GM23248 (cell line): ENCODE data around the gene GAD2. TPM values are rescaled to one million over a fixed set of nuclear protein-coding genes. Genes with fewer than 3 reads are reported as not detected.
A peak's percentile ranks its signal among the peaks of the same experiment; 100 is the strongest.

Experiments used
- DNase-seq: peaks from one replicate; pipeline ENCODE4 v3.0.0-alpha.2; 2015
- H2AFZ ChIP-seq: fragments of 200-600 bp; sonication (generic); 2 replicates; pipeline ENCODE4 v1.6.1; 2016; ENCODE audit warnings: antibody characterized with exemption
- H3F3A ChIP-seq: fragments of 200-600 bp; sonication (generic); 2 replicates; pipeline ENCODE4 v1.6.1; 2016; ENCODE audit warnings: mild to moderate bottlenecking, antibody characterized with exemption, mixed run types; ENCODE audit not compliant: insufficient read depth
- H3K27ac ChIP-seq: fragments of 200-600 bp; sonication (generic); 2 replicates; pipeline ENCODE4 v1.5.1; 2016; ENCODE audit warnings: mild to moderate bottlenecking
- H3K27me3 ChIP-seq: fragments of 200-600 bp; sonication (generic); replicated peaks from 2 replicates; pipeline ENCODE4 v1.6.1; 2016; ENCODE audit warnings: mild to moderate bottlenecking; ENCODE audit not compliant: insufficient read depth
- H3K36me3 ChIP-seq: fragments of 200-600 bp; sonication (generic); 2 replicates; pipeline ENCODE4 v1.6.1; 2016; ENCODE audit warnings: low read depth, mild to moderate bottlenecking
- H3K4me1 ChIP-seq: fragments of 200-600 bp; sonication (generic); 2 replicates; pipeline ENCODE4 v1.6.1; 2016; ENCODE audit warnings: mild to moderate bottlenecking; ENCODE audit not compliant: insufficient read depth
- H3K4me2 ChIP-seq: fragments of 200-600 bp; sonication (generic); one replicate; pipeline ENCODE4 v1.6.1; 2016; ENCODE audit warnings: mild to moderate bottlenecking; ENCODE audit not compliant: unreplicated experiment
- H3K4me3 ChIP-seq: fragments of 200-600 bp; sonication (generic); 2 replicates; pipeline ENCODE4 v1.5.1; 2016; ENCODE audit warnings: mild to moderate bottlenecking
- H3K79me2 ChIP-seq: fragments of 200-600 bp; sonication (generic); 2 replicates; pipeline ENCODE4 v1.6.1; 2016; ENCODE audit warnings: mild to moderate bottlenecking; ENCODE audit not compliant: insufficient read depth
- H3K9ac ChIP-seq: fragments of 200-600 bp; sonication (generic); 2 replicates; pipeline ENCODE4 v1.6.1; 2016; ENCODE audit warnings: mild to moderate bottlenecking
- H3K9me2 ChIP-seq: fragments of 200-600 bp; sonication (generic); 2 replicates; pipeline ENCODE4 v1.6.1; 2016; ENCODE audit warnings: mixed run types, mild to moderate bottlenecking, moderate library complexity; ENCODE audit not compliant: insufficient read depth
- H3K9me3 ChIP-seq: fragments of 200-600 bp; sonication (generic); one replicate; pipeline ENCODE4 v1.6.1; 2017; ENCODE audit warnings: low read depth
- H4K20me1 ChIP-seq: fragments of 200-600 bp; sonication (generic); 2 replicates; pipeline ENCODE4 v1.6.0; 2016; ENCODE audit not compliant: insufficient read depth
- EZH2 ChIP-seq: fragments of 200-600 bp; sonication (generic); IDR thresholded peaks from 2 replicates; pipeline ENCODE4 v1.6.1; 2018; ENCODE audit warnings: antibody characterized with exemption, mild to moderate bottlenecking; ENCODE audit not compliant: insufficient read depth, poor library complexity, severe bottlenecking
- EZH2phosphoT487 ChIP-seq: fragments of 200-600 bp; sonication (generic); IDR thresholded peaks from 2 replicates; pipeline ENCODE4 v1.6.1; 2018; ENCODE audit warnings: antibody characterized with exemption, moderate library complexity, mild to moderate bottlenecking, low read depth; ENCODE audit not compliant: insufficient read depth
- WGBS, 2 experiments: methylation state at CpG; one replicate each; pipeline ENCODE4 v1.1.6; 2015 to 2017; ENCODE audit warnings: low lambda C conversion rate in 2 of 2, low coverage in 1 of 2; ENCODE audit errors: missing lambda C conversion rate in 2 of 2; 5-methylcytosine and 5-hydroxymethylcytosine counted together
- in situ Hi-C: fragments of 300-500 bp; cut with MboI; formaldehyde crosslinking; loops from 2 replicates; pipeline ENCODE4 v1.15.0; 2020
- polyA plus RNA-seq: library from polyadenylated mRNA; unstranded; fragments of >200 nt; fragmentation: Nextera tagmentation; extraction: Ambion mirVana; gene quantifications from 2 replicates; pipeline ENCODE4 v1.2.1, GENCODE V29; 2016
- total RNA-seq: library from RNA; depleted of rRNA; stranded (reverse); fragments of >200 nt; shearing (Covaris generic); gene quantifications from 2 replicates; pipeline ENCODE4 v1.2.3, GENCODE V29; 2014

GAD2 gene
- total and polyA plus RNA-seq, 2 experiments from 2014 or later = not detected

DNA sequence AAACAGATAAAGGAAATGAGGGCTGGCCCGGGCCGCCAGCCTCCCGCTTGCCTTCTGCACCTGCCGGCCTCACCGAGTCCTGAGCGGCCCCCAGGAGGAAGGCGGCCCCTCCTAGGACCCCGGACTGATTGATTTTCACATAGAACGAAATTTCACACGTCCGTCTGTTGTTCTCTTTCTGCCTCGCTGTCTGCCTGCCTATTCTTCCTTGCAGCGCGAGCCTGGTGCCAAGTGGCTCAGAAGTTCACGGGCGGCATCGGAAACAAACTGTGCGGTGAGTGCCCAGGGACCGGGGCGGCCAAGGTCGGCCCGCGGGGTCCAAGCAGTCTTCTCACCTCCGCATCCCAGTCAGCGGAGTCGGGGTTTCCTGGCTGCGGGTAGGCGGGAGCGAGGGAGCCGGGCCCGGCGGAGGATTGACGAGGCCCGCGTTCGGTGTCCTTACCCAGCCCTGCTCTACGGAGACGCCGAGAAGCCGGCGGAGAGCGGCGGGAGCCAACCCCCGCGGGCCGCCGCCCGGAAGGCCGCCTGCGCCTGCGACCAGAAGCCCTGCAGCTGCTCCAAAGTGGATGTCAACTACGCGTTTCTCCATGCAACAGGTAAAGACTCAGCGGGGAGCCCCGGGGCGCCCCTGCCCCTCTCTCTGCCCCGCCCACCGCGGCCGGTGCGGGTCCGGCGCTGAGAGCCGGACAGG is 967 bp downstream of the GAD2 start:
- Histone ChIP-seq H2AFZ (no peak overlapping the region), H3K9me3 (no peaks in the 10 kb centered on the region), H3K4me2 (no peak overlapping the region), H3K9me2 (no peaks in the 10 kb centered on the region), H3K4me3 (no peak overlapping the region), H3K27me3 (peaks cover 92% of the 10 kb centered on the region), H3F3A (no peaks in the 10 kb centered on the region), H3K79me2 (no peaks in the 10 kb centered on the region), H3K27ac (no peak overlapping the region), H3K36me3 (no peaks in the 10 kb centered on the region), H4K20me1 (no peaks in the 10 kb centered on the region), H3K4me1 (no peaks in the 10 kb centered on the region), H3K9ac (no peak overlapping the region)
- 4 to 5% methylated on average over 61 of the region's 64 CpGs for WGBS, 2 experiments
- TF ChIP-seq EZH2phosphoT487 = 0 out of 2 replicates have a peak, but pooled peaks have one; percentile 16
- TF ChIP-seq EZH2 = peak; percentile 70
- in situ Hi-C loops = no loop called here
- DNase-seq = peak; percentile 6

DNA sequence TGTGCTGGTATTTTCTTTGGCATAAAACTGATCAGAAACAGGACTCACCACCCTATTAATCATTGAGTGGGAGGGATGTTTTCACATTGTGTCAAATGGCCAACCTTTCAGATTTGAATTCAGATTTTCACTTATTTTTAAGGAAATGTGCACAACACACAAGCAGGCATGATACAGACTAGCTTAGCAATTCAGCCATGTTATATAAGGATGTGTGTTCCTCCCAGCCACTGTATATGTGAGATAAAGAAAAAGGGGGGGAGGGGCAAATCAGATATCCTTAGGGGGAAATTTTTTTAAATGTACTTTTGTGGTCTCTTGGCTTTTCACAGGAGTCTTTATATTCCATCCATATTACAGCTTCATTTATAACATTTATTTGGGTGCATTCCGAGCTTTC is 3.1 kb downstream of the GAD2 start:
- H3K4me2 ChIP-seq = no peak overlapping the region
- H3K27ac ChIP-seq = no peak overlapping the region
- DNase-seq = no peak
- no peak overlapping the region for H3K9ac ChIP-seq
- in situ Hi-C loops = no loop called here
- H3K36me3 ChIP-seq = no peaks in the 10 kb centered on the region
- H2AFZ ChIP-seq = no peak overlapping the region
- H3K9me2 ChIP-seq = no peaks in the 10 kb centered on the region
- H3K79me2 ChIP-seq = no peaks in the 10 kb centered on the region
- no peaks in the 10 kb centered on the region for H3K9me3 ChIP-seq
- TF ChIP-seq EZH2 = no peak
- TF ChIP-seq EZH2phosphoT487 = no peak
- no peak overlapping the region for H3K4me3 ChIP-seq
- no peaks in the 10 kb centered on the region for H3F3A ChIP-seq
- no peaks in the 10 kb centered on the region for H3K4me1 ChIP-seq
- H3K27me3 ChIP-seq = peaks cover 76% of the 10 kb centered on the region
- WGBS, 2 experiments = 10 to 44% methylated on average over 1 of the region's 1 CpG
- H4K20me1 ChIP-seq = no peaks in the 10 kb centered on the region

DNA sequence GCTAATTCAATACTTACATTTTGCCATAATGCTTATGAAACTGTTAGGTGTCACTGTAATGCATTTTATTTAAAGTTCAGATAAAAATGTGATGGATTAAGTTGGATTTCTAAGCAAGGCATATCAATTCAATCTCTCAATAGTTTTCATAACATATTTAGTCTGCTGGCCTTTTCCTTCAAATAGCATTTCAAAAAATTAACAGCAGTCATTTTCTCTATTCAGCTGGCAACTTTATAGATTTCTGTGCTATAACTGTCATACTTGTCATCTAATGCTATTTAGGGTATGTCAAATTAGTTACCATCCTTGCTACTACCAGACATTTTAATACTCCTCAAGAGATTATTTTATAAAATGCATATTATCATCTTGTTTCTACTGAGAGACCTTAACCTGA is 4.3 kb downstream of the GAD2 start:
- Histone ChIP-seq H3K27me3 (peaks cover 64% of the 10 kb centered on the region), H3K27ac (no peak overlapping the region), H3K36me3 (no peaks in the 10 kb centered on the region), H3F3A (no peaks in the 10 kb centered on the region), H3K4me3 (no peak overlapping the region), H2AFZ (no peak overlapping the region), H4K20me1 (no peaks in the 10 kb centered on the region), H3K9ac (no peak overlapping the region), H3K4me1 (no peaks in the 10 kb centered on the region), H3K79me2 (no peaks in the 10 kb centered on the region), H3K4me2 (no peak overlapping the region), H3K9me3 (no peaks in the 10 kb centered on the region), H3K9me2 (no peaks in the 10 kb centered on the region)
- DNase-seq = no peak
- in situ Hi-C loops = no loop called here
- TF ChIP-seq EZH2 (no peak), EZH2phosphoT487 (no peak)

DNA sequence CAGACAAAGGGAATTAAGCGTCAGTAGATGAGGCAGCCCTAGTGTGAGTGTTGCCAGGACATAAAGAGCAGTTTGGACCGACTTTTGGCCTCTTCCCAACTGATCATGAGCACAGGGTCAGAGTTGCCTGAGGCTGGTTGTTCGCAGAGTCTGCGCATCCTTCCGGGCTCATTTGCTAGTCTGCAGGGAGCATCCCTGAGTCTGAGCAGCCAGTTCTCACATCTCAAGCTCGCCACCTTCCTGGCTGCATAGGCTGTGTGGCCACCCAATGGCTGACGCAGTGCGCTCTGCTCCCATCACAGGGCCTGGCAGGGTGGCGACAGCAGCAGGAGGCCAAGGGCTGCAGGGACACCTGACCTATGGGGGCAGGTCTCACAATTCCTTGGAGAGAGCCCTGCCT is 5.0 kb downstream of the GAD2 start:
- no peak overlapping the region for H3K4me3 ChIP-seq
- WGBS, 2 experiments = 4 to 12% methylated on average over 7 to 9 of the region's 9 CpGs
- DNase-seq = no peak
- H2AFZ ChIP-seq = no peak overlapping the region
- no peaks in the 10 kb centered on the region for H3K9me2 ChIP-seq
- peaks cover 60% of the 10 kb centered on the region for H3K27me3 ChIP-seq
- H3K36me3 ChIP-seq = no peaks in the 10 kb centered on the region
- H4K20me1 ChIP-seq = no peaks in the 10 kb centered on the region
- in situ Hi-C loops = no loop called here
- no peaks in the 10 kb centered on the region for H3K4me1 ChIP-seq
- no peak overlapping the region for H3K4me2 ChIP-seq
- no peak overlapping the region for H3K27ac ChIP-seq
- H3F3A ChIP-seq = no peaks in the 10 kb centered on the region
- no peaks in the 10 kb centered on the region for H3K9me3 ChIP-seq
- H3K9ac ChIP-seq = no peak overlapping the region
- TF ChIP-seq EZH2 (no peak), EZH2phosphoT487 (no peak)
- no peaks in the 10 kb centered on the region for H3K79me2 ChIP-seq

DNA sequence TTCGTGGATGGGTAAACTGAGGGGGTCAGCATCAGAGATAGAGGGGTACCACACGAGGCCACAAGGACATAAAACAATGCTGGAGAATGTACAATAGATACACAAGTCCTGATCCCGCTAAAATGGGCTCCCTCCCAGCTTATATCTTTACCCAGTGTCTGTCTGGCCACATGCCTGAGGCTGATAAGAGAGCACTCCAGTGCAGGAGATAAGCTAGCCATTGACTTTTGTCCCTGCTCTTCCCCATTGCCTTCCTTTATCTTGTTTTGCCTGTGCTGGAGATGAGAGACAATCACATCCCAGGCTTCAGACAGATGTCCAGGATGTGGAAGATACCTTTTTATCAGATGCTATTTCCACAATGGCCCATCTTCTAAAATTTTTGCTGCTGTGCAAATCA is 6.0 kb downstream of the GAD2 start:
- no peaks in the 10 kb centered on the region for H4K20me1 ChIP-seq
- H3K27me3 ChIP-seq = peaks cover 49% of the 10 kb centered on the region
- TF ChIP-seq EZH2phosphoT487 (no peak), EZH2 (no peak)
- WGBS, 2 experiments = 14 to 20% methylated on average over 3 of the region's 3 CpGs
- no peak for DNase-seq
- H3K4me2 ChIP-seq = no peak overlapping the region
- H2AFZ ChIP-seq = no peak overlapping the region
- no peak overlapping the region for H3K4me3 ChIP-seq
- no peaks in the 10 kb centered on the region for H3K4me1 ChIP-seq
- in situ Hi-C loops = no loop called here
- H3K9me2 ChIP-seq = no peaks in the 10 kb centered on the region
- H3K36me3 ChIP-seq = no peaks in the 10 kb centered on the region
- no peaks in the 10 kb centered on the region for H3K79me2 ChIP-seq
- no peaks in the 10 kb centered on the region for H3F3A ChIP-seq
- no peaks in the 10 kb centered on the region for H3K9me3 ChIP-seq
- no peak overlapping the region for H3K27ac ChIP-seq
- no peak overlapping the region for H3K9ac ChIP-seq
